Astrocyte of the spinal cord (primary cell): Measurements from ENCODE around the gene MATK.

Experiments used
- DNase-seq: peaks from one replicate; pipeline ENCODE4 v3.0.0; 2011; ENCODE audit warnings: low read depth, low spot score
- H3K4me3 ChIP-seq: 2 replicates; pipeline ENCODE4 v1.5.1; 2011; ENCODE audit warnings: low read depth, mild to moderate bottlenecking, low read length, moderate library complexity
- CTCF ChIP-seq: IDR thresholded peaks from 2 replicates; pipeline ENCODE4 v1.5.1; 2012; ENCODE audit warnings: low read depth, mild to moderate bottlenecking, low read length, inconsistent platforms
- in situ Hi-C: cut with HindIII; loops from 2 replicates; pipeline ENCODE4 v1.10.0; 2017; ENCODE audit warnings: low sequenced_read_pairs

The MATK gene

GRCh38 chr19:3809881-3810707 lies 23.9 kb upstream of the MATK start:
- no peak for DNase-seq
- TF ChIP-seq CTCF, result no peak
- no peak overlapping the region for H3K4me3 ChIP-seq
- in situ Hi-C loops, result no loop called here

- no peak for DNase-seq
Observed at GRCh38 chr19:3808420-3809143, 22.4 kb upstream of the MATK start.

GRCh38 chr19:3807574-3808354 lies 21.6 kb upstream of the MATK start:
- no peak for DNase-seq
- no peak for TF ChIP-seq CTCF
- in situ Hi-C loops, result no loop called here
- H3K4me3 ChIP-seq, result no peak overlapping the region

More at GRCh38 chr19:3808420-3809143, 22.4 kb upstream of the MATK start:
- in situ Hi-C loops, result no loop called here
- TF ChIP-seq CTCF, result no peak
- H3K4me3 ChIP-seq, result no peak overlapping the region

- no peak for TF ChIP-seq CTCF
- no peak overlapping the region for H3K4me3 ChIP-seq
- in situ Hi-C loops, result no loop called here
- DNase-seq, result no peak
Observed at GRCh38 chr19:3807131-3807480, 20.9 kb upstream of the MATK start.

GRCh38 chr19:3805859-3806258 lies 19.7 kb upstream of the MATK start:
- H3K4me3 ChIP-seq, result no peak overlapping the region
- no peak for TF ChIP-seq CTCF
- no peak for DNase-seq
- in situ Hi-C loops, result no loop called here

GRCh38 chr19:3804429-3804828 lies 18.2 kb upstream of the MATK start:
- no peak overlapping the region for H3K4me3 ChIP-seq
- in situ Hi-C loops, result no loop called here
- TF ChIP-seq CTCF, result no peak
- DNase-seq, result no peak
